Right lobe of liver (tissue), 6 donors: ENCODE measurements around the gene SLC18B1. TPM values are rescaled to one million over a fixed set of nuclear protein-coding genes. Genes with fewer than 3 reads are reported as not detected.

Experiments used
- ATAC-seq, 4 donors: fragments of 200-7000 bp; cut with Tn5 transposase; one replicate each; pipeline ENCODE4 v1.9.1; 2020; ENCODE audit warnings: mild to moderate bottlenecking in 4 of 4, moderate library complexity in 4 of 4
- DNase-seq, 3 donors: peaks; one replicate each; pipeline ENCODE4 v3.0.0-alpha.2; 2020
- H3K27ac ChIP-seq, 3 donors: fragments of 200-600 bp; one replicate each; pipeline ENCODE4 v1.8.0; 2022
- H3K27me3 ChIP-seq, 2 donors: fragments of 200-600 bp; one replicate each; pipeline ENCODE4 v1.8.0; 2022
- H3K36me3 ChIP-seq, 4 donors: fragments of 200-600 bp; sonication (generic) in 1 of 4; one replicate each; pipeline versions ENCODE4 v1.5.1 to v1.8.0; 2017 to 2022; ENCODE audit warnings: control low read depth in 1 of 4
- H3K4me1 ChIP-seq, 4 donors: fragments of 200-600 bp; sonication (generic) in 1 of 4; one replicate each; pipeline versions ENCODE4 v1.5.1 to v1.8.0; 2017 to 2022; ENCODE audit warnings: control low read depth in 1 of 4
- H3K4me3 ChIP-seq, 3 donors: fragments of 200-600 bp; one replicate each; pipeline ENCODE4 v1.8.0; 2022
- H3K9me3 ChIP-seq, 4 donors: fragments of 200-600 bp; sonication (generic) in 1 of 4; one replicate each; pipeline versions ENCODE4 v1.5.1 to v1.8.0; 2017 to 2022; ENCODE audit warnings: control low read depth in 1 of 4
- POLR2A ChIP-seq: fragments of 450-650 bp; IDR thresholded peaks from one replicate; pipeline ENCODE4 v1.6.1; 2017; ENCODE audit warnings: antibody characterized with exemption, mild to moderate bottlenecking
- WGBS: methylation state at CpG from one replicate; pipeline ENCODE4 v1.1.6; 2018; ENCODE audit warnings: low coverage, low lambda C conversion rate; ENCODE audit not compliant: insufficient coverage; ENCODE audit errors: missing lambda C conversion rate; 5-methylcytosine and 5-hydroxymethylcytosine counted together
- intact Hi-C, 2 donors: fragments of 100-400 bp; cut with DNase I; formaldehyde crosslinking; loops; one replicate each; pipeline versions ENCODE4 v1.11.2 to v1.14.1; 2022
- total RNA-seq, 6 experiments: library from RNA; depleted of rRNA in 2 of 6; stranded (reverse); fragments of >200 nt in 2 of 6; fragmentation: NEBNext Ultra II Directional in 3 of 6; extraction: Animal tissue kit (Norgen Biotek cat#: 25700) in 3 of 6; gene quantifications; one replicate each; pipeline versions ENCODE4 v1.1.0 to v1.2.4, GENCODE V29; 2016 to 2023
- TF ChIP-seq, protein P1 (sequence below), 4 donors: fragments of 200-600 bp in 3 of 4; fragments of 450-650 bp in 1 of 4; IDR thresholded peaks; one replicate each; pipeline versions ENCODE4 v1.5.1 to v1.8.0; 2016 to 2022; ENCODE audit warnings: antibody characterized with exemption in 4 of 4, mild to moderate bottlenecking in 2 of 4
- donor health status: DM: no; HTN: yes; CAD: no.
- donor health status: DM: no; HTN: no; CAD: no.
- donor health status: DM: no; HTN: no; CAD: no.
- donor health status: DM: no; HTN: yes; CAD: no.
- donor health status: DM: no; HTN: yes; CAD: no.

SLC18B1 gene
- total RNA-seq, 6 experiments from 2014 or later: 2.9 to 6.1 (median 4.2) TPM

DNA sequence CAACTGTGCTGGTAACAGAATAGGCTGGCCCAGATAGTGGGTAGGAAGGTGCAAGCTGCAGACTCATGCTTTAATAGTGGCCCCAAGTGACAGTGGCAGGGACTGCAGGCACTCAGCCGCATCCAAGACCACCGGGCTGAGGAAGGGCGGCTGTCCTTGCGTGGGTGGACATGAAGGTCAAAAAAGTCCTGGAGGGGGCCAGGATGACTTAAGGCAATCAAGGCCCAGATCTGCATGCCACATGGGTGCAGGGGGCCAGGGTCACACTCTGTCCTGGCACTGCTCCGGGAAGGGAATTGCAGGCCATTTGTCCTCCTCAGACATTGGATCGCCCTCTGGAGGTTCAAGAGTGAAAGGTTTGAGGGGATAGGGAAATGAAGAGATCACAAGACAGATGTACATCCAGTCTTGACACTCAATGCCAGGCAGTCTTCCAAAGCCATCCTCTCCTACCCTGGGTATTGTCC is 30.4 kb downstream of the SLC18B1 start:
- H3K9me3 ChIP-seq: no peaks in the 10 kb centered on the region
- no peak for TF ChIP-seq POLR2A
- TF ChIP-seq, protein P1, sequence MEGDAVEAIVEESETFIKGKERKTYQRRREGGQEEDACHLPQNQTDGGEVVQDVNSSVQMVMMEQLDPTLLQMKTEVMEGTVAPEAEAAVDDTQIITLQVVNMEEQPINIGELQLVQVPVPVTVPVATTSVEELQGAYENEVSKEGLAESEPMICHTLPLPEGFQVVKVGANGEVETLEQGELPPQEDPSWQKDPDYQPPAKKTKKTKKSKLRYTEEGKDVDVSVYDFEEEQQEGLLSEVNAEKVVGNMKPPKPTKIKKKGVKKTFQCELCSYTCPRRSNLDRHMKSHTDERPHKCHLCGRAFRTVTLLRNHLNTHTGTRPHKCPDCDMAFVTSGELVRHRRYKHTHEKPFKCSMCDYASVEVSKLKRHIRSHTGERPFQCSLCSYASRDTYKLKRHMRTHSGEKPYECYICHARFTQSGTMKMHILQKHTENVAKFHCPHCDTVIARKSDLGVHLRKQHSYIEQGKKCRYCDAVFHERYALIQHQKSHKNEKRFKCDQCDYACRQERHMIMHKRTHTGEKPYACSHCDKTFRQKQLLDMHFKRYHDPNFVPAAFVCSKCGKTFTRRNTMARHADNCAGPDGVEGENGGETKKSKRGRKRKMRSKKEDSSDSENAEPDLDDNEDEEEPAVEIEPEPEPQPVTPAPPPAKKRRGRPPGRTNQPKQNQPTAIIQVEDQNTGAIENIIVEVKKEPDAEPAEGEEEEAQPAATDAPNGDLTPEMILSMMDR (IDR thresholded peaks at IDR 0.05): peak; percentile 78 to 96 (median 84)
- H3K4me3 ChIP-seq: peak overlapping the region; percentile 14 to 43 (median 29)
- peaks cover 0 to 11% (median 0%) of the 10 kb centered on the region in 4 donors for H3K4me1 ChIP-seq
- DNase-seq (peak; percentile 55 to 72 (median 64)), ATAC-seq (peak; percentile 92 to 99 (median 98))
- H3K27ac ChIP-seq: no peak overlapping the region
- intact Hi-C loops: loop anchor here in 1 of 2 donors (10.0 kb wide), 1 partner anchor 243 kb away; no protein-coding TSS in a partner anchor
- H3K36me3 ChIP-seq: peaks cover 0 to 13% (median 0%) of the 10 kb centered on the region in 4 donors
- WGBS: 4% methylated on average over 5 of the region's 6 CpGs
- no peaks in the 10 kb centered on the region for H3K27me3 ChIP-seq

DNA sequence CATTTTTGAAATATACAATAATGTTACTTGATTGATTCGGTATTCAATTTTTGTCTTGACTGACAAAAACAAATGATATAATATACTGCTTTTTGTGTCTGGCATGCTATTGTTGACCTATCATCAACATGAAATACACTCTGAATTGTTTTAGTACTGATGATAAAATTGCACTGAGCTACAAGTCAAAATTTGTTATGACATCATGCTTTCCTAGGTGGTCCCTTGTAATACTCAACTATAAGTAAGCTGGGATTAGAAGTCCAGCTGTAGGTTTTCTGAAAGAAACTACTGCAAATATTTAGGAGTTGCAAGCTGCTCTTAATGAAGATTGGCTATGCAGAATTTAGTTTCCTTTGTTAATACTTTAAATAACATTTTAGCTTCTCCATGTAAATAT is 32.9 kb downstream of the SLC18B1 start:
- H3K27ac ChIP-seq: no peak overlapping the region
- no peak for TF ChIP-seq POLR2A
- TF ChIP-seq, protein P1 (IDR thresholded peaks at IDR 0.05): no peak
- DNase-seq (no peak), ATAC-seq (no peak)
- WGBS: 86% methylated on average over 1 of the region's 1 CpG
- H3K4me3 ChIP-seq: no peak overlapping the region
- peaks cover 0 to 13% (median 0%) of the 10 kb centered on the region in 4 donors for H3K36me3 ChIP-seq
- H3K4me1 ChIP-seq: peaks cover 0 to 11% (median 0%) of the 10 kb centered on the region in 4 donors
- intact Hi-C loops: loop anchor here in 1 of 2 donors (10.0 kb wide), 1 partner anchor 241 kb away; no protein-coding TSS in a partner anchor
- no peaks in the 10 kb centered on the region for H3K9me3 ChIP-seq
- no peaks in the 10 kb centered on the region for H3K27me3 ChIP-seq

DNA sequence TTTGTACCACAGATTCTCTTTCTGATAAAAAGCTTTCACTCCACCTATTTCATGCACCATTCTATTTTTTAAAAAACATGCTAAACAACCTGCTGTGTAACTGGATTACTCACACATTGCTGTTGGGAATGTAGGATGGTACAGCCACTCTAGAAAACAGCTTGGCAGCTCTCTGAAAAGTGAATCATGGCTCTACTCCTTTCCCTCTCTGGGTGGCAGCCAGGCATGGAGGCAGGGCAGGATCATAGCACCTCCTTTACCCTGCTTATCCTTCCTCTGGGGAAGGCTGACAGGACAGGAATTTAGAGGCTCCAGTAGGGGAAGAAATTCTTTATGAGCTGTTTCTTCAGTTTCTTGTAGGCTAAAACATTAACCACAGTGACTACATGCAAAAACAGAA is 34.1 kb downstream of the SLC18B1 start:
- H3K4me1 ChIP-seq: peaks cover 0 to 11% (median 0%) of the 10 kb centered on the region in 4 donors
- DNase-seq (peak in 1 of 3 donors; percentile 80), ATAC-seq (peak; percentile 36 to 80 (median 41))
- intact Hi-C loops: loop anchor here in 1 of 2 donors (10.0 kb wide), 1 partner anchor 240 kb away; no protein-coding TSS in a partner anchor
- H3K27me3 ChIP-seq: no peaks in the 10 kb centered on the region
- peaks cover 0 to 4% (median 0%) of the 10 kb centered on the region in 4 donors for H3K36me3 ChIP-seq
- no peaks in the 10 kb centered on the region for H3K9me3 ChIP-seq
- H3K4me3 ChIP-seq: no peak overlapping the region
- peak overlapping the region in 1 of 3 donors; percentile 32 for H3K27ac ChIP-seq
- TF ChIP-seq, protein P1 (IDR thresholded peaks at IDR 0.05): no peak
- no peak for TF ChIP-seq POLR2A

DNA sequence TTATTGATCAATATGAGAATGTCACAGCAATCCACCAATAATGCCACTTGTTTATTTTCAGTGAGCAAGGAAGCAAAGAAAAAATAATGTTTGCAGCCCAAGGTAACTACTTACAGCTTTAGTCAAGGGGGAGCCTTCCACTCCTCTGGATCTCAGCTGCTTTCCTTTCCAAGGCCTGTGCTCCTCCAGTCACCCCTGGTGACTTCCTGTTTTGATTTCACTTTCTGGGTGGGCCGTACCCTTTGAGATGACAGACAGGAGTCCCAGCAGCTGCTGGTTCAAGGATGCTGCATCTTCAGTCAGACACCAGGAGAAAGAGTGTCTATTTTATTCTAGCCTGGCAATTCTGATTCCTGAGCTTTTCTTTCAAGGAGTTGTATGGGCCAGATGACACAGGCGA is 35.2 kb downstream of the SLC18B1 start:
- intact Hi-C loops: loop anchor here in 1 of 2 donors (10.0 kb wide), 1 partner anchor 238 kb away; no protein-coding TSS in a partner anchor
- Histone ChIP-seq H3K4me3 (no peak overlapping the region), H3K36me3 (no peaks in the 10 kb centered on the region), H3K4me1 (peaks cover 0 to 11% (median 0%) of the 10 kb centered on the region in 4 donors), H3K27ac (peak overlapping the region in 1 of 3 donors; percentile 45), H3K27me3 (no peaks in the 10 kb centered on the region), H3K9me3 (no peaks in the 10 kb centered on the region)
- no peak for TF ChIP-seq POLR2A
- TF ChIP-seq, protein P1 (IDR thresholded peaks at IDR 0.05): no peak
- ATAC-seq: peak; percentile 14 to 57 (median 43)
- DNase-seq: no peak
- WGBS: 63% methylated on average over 2 of the region's 2 CpGs
